ENCODE data around the gene DECR2. TPM values are rescaled to one million over a fixed set of nuclear protein-coding genes. Genes with fewer than 3 reads are reported as not detected.
A peak's percentile ranks its signal among the peaks of the same experiment; 100 is the strongest.

DECR2 gene
- total and polyA plus RNA-seq, 2 donors from 2014 or later: 23.8 to 58.9 TPM

DNA sequence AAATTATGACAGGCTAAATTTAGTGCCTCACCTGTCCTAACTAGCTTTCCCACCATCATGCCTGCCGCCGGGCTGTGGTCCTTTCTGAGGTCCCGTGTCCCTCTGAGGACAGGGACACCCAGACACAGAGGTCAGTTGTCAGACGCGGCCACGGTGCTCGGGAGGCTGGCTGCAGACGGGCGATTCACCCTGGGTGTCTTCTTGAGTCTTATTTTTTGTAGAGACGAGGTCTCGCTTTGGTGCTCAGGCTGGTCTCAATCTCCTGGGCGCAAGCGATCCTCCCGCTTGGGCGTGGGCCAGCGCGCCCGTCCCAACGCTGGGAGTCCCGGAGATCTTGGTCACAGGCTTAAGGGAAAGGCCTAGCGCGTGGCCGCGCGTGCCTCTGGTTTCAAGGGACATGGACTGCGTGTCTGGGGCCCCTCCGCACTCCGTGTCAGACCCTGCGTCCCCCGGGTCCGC, 23.0 kb downstream of the DECR2 start:
- Histone ChIP-seq H3K27ac (ENCODE audit: low read depth in 2 of 2, low read length in 2 of 2) (peak overlapping the region; percentile 89 to 95), H3K9me3 (ENCODE audit: control insufficient read depth in 2 of 3, insufficient read depth in 1 of 3, low read length in 3 of 3) (no peaks in the 10 kb centered on the region), H3K9ac (ENCODE audit: low read length in 3 of 3) (peak overlapping the region in 2 of 3 donors; percentile 86 to 92), H3K36me3 (ENCODE audit: control insufficient read depth in 2 of 3, insufficient read depth in 3 of 3, low read length in 3 of 3) (no peaks in the 10 kb centered on the region), H3K27me3 (ENCODE audit: control insufficient read depth, insufficient read depth, low read length) (no peaks in the 10 kb centered on the region), H3K4me1 (ENCODE audit: control insufficient read depth in 2 of 3, insufficient read depth in 2 of 3, low read depth in 1 of 3, low read length in 3 of 3) (peaks cover 0 to 17% (median 15%) of the 10 kb centered on the region in 3 donors), H3K4me3 (ENCODE audit: low read length in 3 of 3) (peak overlapping the region in 2 of 3 donors; percentile 76)
- no peak for FAIRE-seq
- DNase-seq: peak in 3 of 5 donors; percentile 48 to 85 (median 72)
- intact Hi-C loops (cut with DNase I): no loop called here
- TF ChIP-seq, protein P1, sequence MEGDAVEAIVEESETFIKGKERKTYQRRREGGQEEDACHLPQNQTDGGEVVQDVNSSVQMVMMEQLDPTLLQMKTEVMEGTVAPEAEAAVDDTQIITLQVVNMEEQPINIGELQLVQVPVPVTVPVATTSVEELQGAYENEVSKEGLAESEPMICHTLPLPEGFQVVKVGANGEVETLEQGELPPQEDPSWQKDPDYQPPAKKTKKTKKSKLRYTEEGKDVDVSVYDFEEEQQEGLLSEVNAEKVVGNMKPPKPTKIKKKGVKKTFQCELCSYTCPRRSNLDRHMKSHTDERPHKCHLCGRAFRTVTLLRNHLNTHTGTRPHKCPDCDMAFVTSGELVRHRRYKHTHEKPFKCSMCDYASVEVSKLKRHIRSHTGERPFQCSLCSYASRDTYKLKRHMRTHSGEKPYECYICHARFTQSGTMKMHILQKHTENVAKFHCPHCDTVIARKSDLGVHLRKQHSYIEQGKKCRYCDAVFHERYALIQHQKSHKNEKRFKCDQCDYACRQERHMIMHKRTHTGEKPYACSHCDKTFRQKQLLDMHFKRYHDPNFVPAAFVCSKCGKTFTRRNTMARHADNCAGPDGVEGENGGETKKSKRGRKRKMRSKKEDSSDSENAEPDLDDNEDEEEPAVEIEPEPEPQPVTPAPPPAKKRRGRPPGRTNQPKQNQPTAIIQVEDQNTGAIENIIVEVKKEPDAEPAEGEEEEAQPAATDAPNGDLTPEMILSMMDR (IDR thresholded peaks at IDR 0.05; ENCODE audit: borderline replicate concordance, extremely low read depth, insufficient read depth): no peak

DNA sequence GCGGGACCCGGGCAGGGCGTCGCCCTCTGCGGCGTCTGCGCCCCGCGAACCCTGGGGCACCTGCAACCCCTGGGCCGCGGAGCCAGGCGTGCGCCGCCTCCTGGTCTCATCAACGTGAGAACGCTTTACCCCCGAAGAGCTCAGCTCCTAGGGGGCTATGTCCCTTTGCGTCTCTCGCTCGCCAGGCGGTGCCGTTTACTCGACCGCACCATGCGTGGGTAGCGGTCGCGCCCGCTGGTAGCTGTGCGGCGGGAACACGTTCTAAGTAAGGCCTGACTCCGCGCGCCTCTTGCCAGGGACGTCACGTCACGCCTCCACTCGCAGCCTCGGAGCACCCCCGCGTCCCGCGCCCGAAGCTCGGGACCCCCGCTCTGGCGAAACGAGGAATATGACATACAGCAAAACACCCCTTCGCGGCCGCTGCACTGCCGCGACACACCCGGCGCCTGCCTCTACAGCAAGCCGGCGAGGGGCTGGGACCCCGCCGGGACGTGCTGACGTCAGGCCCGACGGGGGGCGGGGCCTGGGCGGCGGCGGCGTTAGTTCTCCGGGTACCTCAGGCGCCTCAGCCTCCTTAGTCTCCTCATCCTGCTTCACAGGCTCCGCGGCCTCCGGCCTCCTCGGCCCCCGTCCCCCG, 23.5 kb downstream of the DECR2 start, which contains the start of gene RAB11FIP3:
RAB11FIP3 (plus strand) TSS at position 568 of the 637 bp plus-strand sequence. CDS start 358 bp downstream, outside the sequence.
- DNase-seq (peak; percentile 90 to 93 (median 92)), FAIRE-seq (no peak)
- H3K9me3 ChIP-seq (ENCODE audit: control insufficient read depth in 2 of 3, insufficient read depth in 1 of 3, low read length in 3 of 3): no peaks in the 10 kb centered on the region
- H3K27ac ChIP-seq (ENCODE audit: low read depth in 2 of 2, low read length in 2 of 2): peak within 1 kb of the TSS; percentile 89 to 95
- H3K27me3 ChIP-seq (ENCODE audit: control insufficient read depth, insufficient read depth, low read length): no peaks in the 10 kb centered on the region
- H3K9ac ChIP-seq (ENCODE audit: low read length in 3 of 3): peak within 1 kb of the TSS; percentile 22 to 92 (median 86)
- intact Hi-C loops (cut with DNase I): no loop called here
- H3K4me1 ChIP-seq (ENCODE audit: control insufficient read depth in 2 of 3, insufficient read depth in 2 of 3, low read depth in 1 of 3, low read length in 3 of 3): peaks cover 0 to 17% (median 15%) of the 10 kb centered on the region in 3 donors
- TF ChIP-seq, protein P1 (IDR thresholded peaks at IDR 0.05; ENCODE audit: borderline replicate concordance, extremely low read depth, insufficient read depth): no peak
- no peaks in the 10 kb centered on the region for H3K36me3 ChIP-seq (ENCODE audit: control insufficient read depth in 2 of 3, insufficient read depth in 3 of 3, low read length in 3 of 3)
- H3K4me3 ChIP-seq (ENCODE audit: low read length in 3 of 3): peak within 1 kb of the TSS; percentile 61 to 76 (median 76)

DNA sequence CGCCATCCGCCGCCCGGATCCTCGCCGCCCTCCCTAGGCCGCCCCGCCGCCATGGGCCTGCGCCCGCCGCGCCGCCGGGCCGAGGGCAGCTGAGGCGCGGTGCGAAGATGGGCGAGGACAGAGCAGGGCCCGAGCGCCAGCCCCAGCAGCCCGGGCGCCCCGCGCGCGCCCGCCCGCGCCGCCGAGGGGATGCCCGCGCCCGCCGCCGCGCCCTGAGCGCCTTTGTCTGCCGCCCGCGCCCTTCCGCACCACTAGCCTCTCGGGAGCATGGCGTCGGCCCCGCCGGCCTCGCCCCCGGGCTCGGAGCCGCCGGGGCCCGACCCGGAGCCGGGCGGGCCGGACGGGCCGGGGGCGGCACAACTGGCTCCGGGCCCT, 24.0 kb downstream of the DECR2 start:
- H3K4me1 ChIP-seq (ENCODE audit: control insufficient read depth in 2 of 3, insufficient read depth in 2 of 3, low read depth in 1 of 3, low read length in 3 of 3): peaks cover 0 to 17% (median 15%) of the 10 kb centered on the region in 3 donors
- no peaks in the 10 kb centered on the region for H3K9me3 ChIP-seq (ENCODE audit: control insufficient read depth in 2 of 3, insufficient read depth in 1 of 3, low read length in 3 of 3)
- H3K27ac ChIP-seq (ENCODE audit: low read depth in 2 of 2, low read length in 2 of 2): peak overlapping the region; percentile 89 to 95
- no peaks in the 10 kb centered on the region for H3K36me3 ChIP-seq (ENCODE audit: control insufficient read depth in 2 of 3, insufficient read depth in 3 of 3, low read length in 3 of 3)
- H3K9ac ChIP-seq (ENCODE audit: low read length in 3 of 3): no peak overlapping the region
- FAIRE-seq (no peak), DNase-seq (no peak)
- no peaks in the 10 kb centered on the region for H3K27me3 ChIP-seq (ENCODE audit: control insufficient read depth, insufficient read depth, low read length)
- TF ChIP-seq, protein P1 (IDR thresholded peaks at IDR 0.05; ENCODE audit: borderline replicate concordance, extremely low read depth, insufficient read depth): no peak
- H3K4me3 ChIP-seq (ENCODE audit: low read length in 3 of 3): no peak overlapping the region
- intact Hi-C loops (cut with DNase I): no loop called here

Measured in kidney (tissue), 14 donors.